K562 (cell line): ENCODE results near the gene SOWAHA. TPM values are rescaled to one million over a fixed set of nuclear protein-coding genes. Genes with fewer than 3 reads are reported as not detected.

Source experiments
- ATAC-seq: fragments of 200-7000 bp; cut with Tn5 transposase; 3 replicates; pipeline ENCODE4 v1.9.1; 2020; ENCODE audit warnings: moderate library complexity
- BruUV-seq: library from RNA; stranded (reverse); fragments of 400-500 nt; replicated peaks from 2 replicates; lab custom pipeline; 2021; lab: Mats Ljungman, UMichigan
- CTCF ChIA-PET: fragments of 300-600 bp; formaldehyde crosslinking; extraction: SDS; loops from one replicate; lab custom pipeline; 2021; ENCODE audit warnings: low intra/inter-chr PET ratio; lab: Yijun Ruan, JAX
- POLR2A ChIA-PET: fragments of 300-600, 350-650 bp; sonication (Branson Sonifier 250); formaldehyde crosslinking; extraction: SDS; loops from one replicate; lab custom pipeline; 2021; ENCODE audit warnings: antibody characterized with exemption, inconsistent platforms; lab: Yijun Ruan, JAX
- DNase-seq, 4 experiments: peaks; one replicate each; pipeline versions ENCODE4 v3.0.0 to v3.0.0-alpha.2; 2011 to 2018; ENCODE audit warnings: low spot score in 3 of 4, mixed read lengths in 3 of 4; ENCODE audit errors: extremely low read depth in 1 of 4
- FAIRE-seq: peaks from 2 replicates; lab custom pipeline; 2011; peaks lifted over from hg19 to GRCh38; lab: Jason Lieb, UNC
- H2AFZ ChIP-seq: 2 replicates; pipeline ENCODE4 v1.6.0; 2011; ENCODE audit warnings: low read depth, low read length, control low read depth, inconsistent platforms
- H3K27ac ChIP-seq: fragments of 200-600 bp; 3 replicates; pipeline ENCODE4 v1.8.0; 2011; ENCODE audit warnings: low read depth, mild to moderate bottlenecking, control low read depth, inconsistent platforms, low read length, moderate library complexity, mixed read lengths; ENCODE audit errors: extremely low read depth
- H3K27me3 ChIP-seq, 2 experiments: fragments of 300-600 bp in 1 of 2; 2 replicates in 1 of 2; 3 replicates in 1 of 2; pipeline versions ENCODE4 v1.6.0 to v1.8.0; 2011; ENCODE audit warnings: inconsistent platforms in 2 of 2, low read length in 2 of 2, mild to moderate bottlenecking in 1 of 2, mixed read lengths in 1 of 2, moderate library complexity in 1 of 2; ENCODE audit not compliant: control insufficient read depth in 2 of 2, insufficient read depth in 2 of 2
- H3K36me3 ChIP-seq: fragments of 300-600 bp; 3 replicates; pipeline ENCODE4 v1.8.0; 2011; ENCODE audit warnings: mild to moderate bottlenecking, low read length, inconsistent platforms; ENCODE audit not compliant: control insufficient read depth, insufficient read depth
- H3K4me1 ChIP-seq, 2 experiments: fragments of 200-600 bp in 1 of 2; replicated peaks in 1 of 2; 2 replicates in 1 of 2; 3 replicates in 1 of 2; pipeline versions ENCODE4 v1.5.1 to v1.8.0; 2011; ENCODE audit warnings: inconsistent platforms in 2 of 2, low read length in 2 of 2, mild to moderate bottlenecking in 1 of 2, mixed read lengths in 1 of 2, moderate library complexity in 1 of 2; ENCODE audit not compliant: control insufficient read depth in 2 of 2, insufficient read depth in 2 of 2
- H3K4me2 ChIP-seq: 2 replicates; pipeline ENCODE4 v1.6.1; 2011; ENCODE audit warnings: low read length, control low read depth, inconsistent platforms, mixed read lengths; ENCODE audit not compliant: insufficient read depth
- H3K4me3 ChIP-seq: fragments of 200-600 bp; sonication (generic), shearing (Covaris generic); 2 replicates; pipeline ENCODE4 v1.5.1; 2016; ENCODE audit warnings: control low read depth, inconsistent platforms
- H3K79me2 ChIP-seq: fragments of 200-600 bp; 3 replicates; pipeline ENCODE4 v1.8.0; 2011; ENCODE audit warnings: low read length, inconsistent platforms; ENCODE audit not compliant: control insufficient read depth, insufficient read depth
- H3K9ac ChIP-seq, 2 experiments: 2 replicates each; pipeline versions ENCODE4 v1.6.0 to v1.6.1; 2011; ENCODE audit warnings: low read depth in 2 of 2, low read length in 2 of 2, control low read depth in 1 of 2, inconsistent platforms in 1 of 2, mild to moderate bottlenecking in 1 of 2, mixed read lengths in 1 of 2; ENCODE audit not compliant: insufficient read depth in 1 of 2
- H3K9me1 ChIP-seq: one replicate; pipeline ENCODE4 v1.6.0; 2011; ENCODE audit warnings: inconsistent platforms, mild to moderate bottlenecking, low read length, moderate library complexity; ENCODE audit not compliant: control insufficient read depth, insufficient read depth
- H3K9me3 ChIP-seq: replicated peaks from 2 replicates; pipeline ENCODE4 v1.5.1; 2011; ENCODE audit warnings: low read depth, low read length, inconsistent platforms; ENCODE audit not compliant: control insufficient read depth, insufficient read depth
- H4K20me1 ChIP-seq: replicated peaks from 2 replicates; pipeline ENCODE4 v1.6.1; 2011; ENCODE audit warnings: low read length, inconsistent platforms, mixed read lengths; ENCODE audit not compliant: control insufficient read depth, insufficient read depth
- ELF1 ChIP-seq: fragments of 200-800 bp; sonication (Bioruptor generic); IDR thresholded peaks from 2 replicates; pipeline ENCODE4 v1.6.1; 2016; ENCODE audit warnings: missing genetic modification characterization, missing compliant biosample characterization
- ELF2 ChIP-seq: fragments of 250-450 bp; sonication (Bioruptor Pico); IDR thresholded peaks from 2 replicates; pipeline ENCODE4 v1.5.0; 2021; ENCODE audit warnings: mild to moderate bottlenecking
- KDM1A ChIP-seq, 2 experiments: fragments of 450-650 bp; IDR thresholded peaks; 2 replicates each; pipeline ENCODE4 v1.6.1; 2016; ENCODE audit warnings: mild to moderate bottlenecking in 2 of 2
- POLR2G ChIP-seq: fragments of 200-400 bp; formaldehyde crosslinking; IDR thresholded peaks from 2 replicates; pipeline ENCODE4 v1.6.1; 2017; ENCODE audit warnings: low read depth, mild to moderate bottlenecking, antibody characterized with exemption, low read length, moderate library complexity
- POU5F1 ChIP-seq: fragments of 150-350 bp; IDR thresholded peaks from 2 replicates; pipeline ENCODE4 v1.6.1; 2014; ENCODE audit warnings: borderline replicate concordance, low read length, low read depth, mild to moderate bottlenecking; ENCODE audit not compliant: partially characterized antibody
- ZNF12 ChIP-seq: sonication (generic); formaldehyde crosslinking; IDR thresholded peaks from 2 replicates; pipeline ENCODE4 v1.4.0; 2020; ENCODE audit warnings: mild to moderate bottlenecking, missing genetic modification reagents
- ZNF75A ChIP-seq: fragments of 450-650 bp; formaldehyde crosslinking; IDR thresholded peaks from 2 replicates; pipeline ENCODE4 v1.4.0; 2020; ENCODE audit warnings: mild to moderate bottlenecking
- WGBS: fragments of 100-300 bp; shearing (Covaris generic); methylation state at CpG from one replicate; pipeline ENCODE4 v1.1.6; 2016; ENCODE audit warnings: low coverage, mixed read lengths; ENCODE audit not compliant: insufficient coverage; ENCODE audit errors: missing lambda C conversion rate; 5-methylcytosine and 5-hydroxymethylcytosine counted together
- in situ Hi-C: fragments of 300-500 bp; cut with MboI; formaldehyde crosslinking; loops from 4 replicates; pipeline ENCODE4 v1.15.0; 2018; ENCODE audit warnings: inconsistent platforms, mixed read lengths
- intact Hi-C: fragments of 100-400 bp; cut with micrococcal nuclease; formaldehyde crosslinking; loops from 2 replicates; pipeline ENCODE4 v1.14.2; 2022
- polyA plus RNA-seq, 8 experiments: library from polyadenylated mRNA; depleted of rRNA in 4 of 8; stranded (reverse) in 5 of 8; unstranded in 3 of 8; fragments of >200 nt; fragmentation: Nextera tagmentation in 2 of 8; fragmentation: Illumina TruSeq in 1 of 8; extraction: Ambion mirVana in 2 of 8; extraction: Trizol in 1 of 8; gene quantifications; 2 replicates each; pipeline versions ENCODE4 v1.2.1 to v1.2.3, GENCODE V29; 2011 to 2014; ENCODE audit warnings: inconsistent platforms in 1 of 8, missing spikeins in 1 of 8
- total RNA-seq, 7 experiments: library from RNA; depleted of rRNA in 6 of 7; stranded (reverse); fragments of >200 nt in 6 of 7; fragmentation: Illumina TruSeq in 2 of 7; extraction: Trizol in 2 of 7; gene quantifications; 2 replicates each; pipeline versions ENCODE4 v1.2.1 to v1.2.3, GENCODE V29; 2011 to 2021; ENCODE audit warnings: low replicate concordance in 1 of 7
- TF ChIP-seq, protein P1 (sequence below): fragments of 450-650 bp; IDR thresholded peaks from 2 replicates; pipeline ENCODE4 v1.6.1; 2016; ENCODE audit warnings: low read depth, mild to moderate bottlenecking, moderate library complexity
- TF ChIP-seq, protein P2 (sequence below): fragments of 450-650 bp; formaldehyde crosslinking; IDR thresholded peaks from 2 replicates; pipeline ENCODE4 v1.4.0; 2020; ENCODE audit warnings: mild to moderate bottlenecking, moderate library complexity

The SOWAHA gene
- total and polyA plus RNA-seq, 9 of the 15 experiments (the other 6 are each of a cell fraction or from before 2014, with no cell fraction given) = not detected

DNA sequence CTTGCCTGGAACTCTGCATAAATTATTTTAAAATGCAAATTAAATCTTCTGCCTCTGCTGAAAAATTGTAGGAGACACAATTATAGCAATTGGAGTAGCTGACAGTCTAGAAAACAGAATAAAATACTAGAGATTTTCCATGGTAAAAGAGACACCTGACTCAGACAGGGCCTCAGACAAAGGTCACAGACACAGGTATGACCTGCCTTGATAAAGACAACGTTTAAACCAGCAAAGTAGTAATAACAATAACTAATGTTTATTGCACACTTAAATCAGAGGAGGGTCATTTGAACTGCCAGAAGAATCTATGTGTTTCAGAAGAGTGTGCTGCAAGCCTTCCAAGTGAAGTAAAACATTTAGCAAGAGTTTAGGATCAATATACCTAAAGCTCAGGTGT, 3.9 kb downstream of the SOWAHA start:
- no peaks in the 10 kb centered on the region for H3K27me3 ChIP-seq
- intact Hi-C loops (no loop called here), in situ Hi-C loops (no loop called here)
- 4% methylated on average over 1 of the region's 1 CpG for WGBS
- ATAC-seq (no peak), DNase-seq (no peak), FAIRE-seq (no peak)
- H3K36me3 ChIP-seq = no peaks in the 10 kb centered on the region
- TF ChIP-seq ZNF75A (CRISPR knock-in tag) = no peak
- TF ChIP-seq ELF2 (CRISPR knock-in tag) = 0 out of 2 replicates have a peak, but pooled peaks have one; percentile 15
- TF ChIP-seq KDM1A (IDR thresholded peaks at IDR 0.05) = no peak
- H3K9me3 ChIP-seq = no peaks in the 10 kb centered on the region
- H4K20me1 ChIP-seq = no peaks in the 10 kb centered on the region
- H3K9me1 ChIP-seq = no peaks in the 10 kb centered on the region
- BruUV-seq = no TSS peak
- CTCF ChIA-PET = interaction anchor here (0.9 to 1.7 kb wide), 2 partner anchors 62 to 751 kb away, joined by 3 to 4 read pairs; no protein-coding TSS in a partner anchor
- no peak overlapping the region for H3K27ac ChIP-seq
- peak overlapping the region; percentile 52; the same call in 1 of the 2 replicates for H2AFZ ChIP-seq
- H3K9ac ChIP-seq = no peak overlapping the region
- no peak overlapping the region for H3K4me2 ChIP-seq
- no peak overlapping the region for H3K4me3 ChIP-seq
- H3K79me2 ChIP-seq = no peaks in the 10 kb centered on the region
- POLR2A ChIA-PET = interaction anchor here (0.8 to 4.0 kb wide), 6 partner anchors 8 to 80 kb away, joined by 3 to 20 read pairs (median 3); partner anchors contain the start of gene KIF3A
- H3K4me1 ChIP-seq = peaks cover 2 to 12% of the 10 kb centered on the region in 2 experiments; a peak in 3 of 5 replicates

DNA sequence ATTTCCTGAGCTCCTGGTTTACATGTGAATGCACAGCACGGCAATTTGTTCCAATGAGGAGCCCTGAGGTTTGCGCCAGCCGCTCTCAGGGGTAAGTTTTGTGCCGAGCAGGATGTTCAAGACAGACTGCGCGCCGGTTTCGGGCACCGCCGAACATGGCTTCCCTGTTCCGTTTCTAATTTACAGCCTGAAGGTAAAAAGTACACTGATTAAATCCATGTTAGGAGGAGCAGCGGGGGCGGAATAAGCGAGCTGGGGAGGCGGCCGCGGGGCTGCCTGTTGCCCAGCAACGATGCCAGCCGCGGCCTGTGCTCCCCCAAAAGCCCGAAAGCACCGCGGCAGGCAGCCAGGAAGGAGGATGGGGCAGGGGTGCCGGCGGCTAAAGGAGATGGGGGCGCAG, 6.4 kb downstream of the SOWAHA start:
- Histone ChIP-seq H3K9me3 (no peaks in the 10 kb centered on the region), H3K9ac (no peak overlapping the region), H4K20me1 (no peaks in the 10 kb centered on the region), H3K4me3 (no peak overlapping the region), H3K4me1 (peaks cover 2 to 23% of the 10 kb centered on the region in 2 experiments; a peak in 3 of 5 replicates), H3K79me2 (no peaks in the 10 kb centered on the region), H3K27ac (no peak overlapping the region), H3K27me3 (no peaks in the 10 kb centered on the region), H2AFZ (no peak overlapping the region), H3K36me3 (peaks cover 18% of the 10 kb centered on the region; the same call in 2 of the 3 replicates), H3K9me1 (no peaks in the 10 kb centered on the region), H3K4me2 (no peak overlapping the region)
- CTCF ChIA-PET = interaction anchor here (0.7 to 2.4 kb wide), 7 partner anchors 27 to 434 kb away, joined by 3 to 19 read pairs (median 5); partner anchors contain the start of gene UQCRQ
- FAIRE-seq = no peak
- POLR2A ChIA-PET = interaction anchor here (1.0 to 4.0 kb wide), 15 partner anchors 10 to 172 kb away, joined by 3 to 20 read pairs (median 5); partner anchors contain the start of genes GDF9, KIF3A, SHROOM1 and UQCRQ
- no peak for DNase-seq
- in situ Hi-C loops = no loop called here
- 83% methylated on average over 17 of the region's 26 CpGs for WGBS
- intact Hi-C loops = no loop called here
- no peak for ATAC-seq
- TF ChIP-seq POLR2G (peak; percentile 63), POU5F1 (no peak), ELF1 (no peak), ZNF12 (CRISPR knock-in tag) (no peak)
- TF ChIP-seq, protein P1, sequence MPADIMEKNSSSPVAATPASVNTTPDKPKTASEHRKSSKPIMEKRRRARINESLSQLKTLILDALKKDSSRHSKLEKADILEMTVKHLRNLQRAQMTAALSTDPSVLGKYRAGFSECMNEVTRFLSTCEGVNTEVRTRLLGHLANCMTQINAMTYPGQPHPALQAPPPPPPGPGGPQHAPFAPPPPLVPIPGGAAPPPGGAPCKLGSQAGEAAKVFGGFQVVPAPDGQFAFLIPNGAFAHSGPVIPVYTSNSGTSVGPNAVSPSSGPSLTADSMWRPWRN = no peak
- TF ChIP-seq, protein P2, sequence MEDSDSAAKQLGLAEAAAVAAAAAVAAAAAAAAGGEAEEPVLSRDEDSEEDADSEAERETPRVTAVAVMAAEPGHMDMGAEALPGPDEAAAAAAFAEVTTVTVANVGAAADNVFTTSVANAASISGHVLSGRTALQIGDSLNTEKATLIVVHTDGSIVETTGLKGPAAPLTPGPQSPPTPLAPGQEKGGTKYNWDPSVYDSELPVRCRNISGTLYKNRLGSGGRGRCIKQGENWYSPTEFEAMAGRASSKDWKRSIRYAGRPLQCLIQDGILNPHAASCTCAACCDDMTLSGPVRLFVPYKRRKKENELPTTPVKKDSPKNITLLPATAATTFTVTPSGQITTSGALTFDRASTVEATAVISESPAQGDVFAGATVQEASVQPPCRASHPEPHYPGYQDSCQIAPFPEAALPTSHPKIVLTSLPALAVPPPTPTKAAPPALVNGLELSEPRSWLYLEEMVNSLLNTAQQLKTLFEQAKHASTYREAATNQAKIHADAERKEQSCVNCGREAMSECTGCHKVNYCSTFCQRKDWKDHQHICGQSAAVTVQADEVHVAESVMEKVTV (CRISPR knock-in tag) = no peak
- TF ChIP-seq, all 486 proteins: peak for 1
- BruUV-seq = no TSS peak
